ENCODE data around the gene ELFN2.

Gene ELFN2

DNA sequence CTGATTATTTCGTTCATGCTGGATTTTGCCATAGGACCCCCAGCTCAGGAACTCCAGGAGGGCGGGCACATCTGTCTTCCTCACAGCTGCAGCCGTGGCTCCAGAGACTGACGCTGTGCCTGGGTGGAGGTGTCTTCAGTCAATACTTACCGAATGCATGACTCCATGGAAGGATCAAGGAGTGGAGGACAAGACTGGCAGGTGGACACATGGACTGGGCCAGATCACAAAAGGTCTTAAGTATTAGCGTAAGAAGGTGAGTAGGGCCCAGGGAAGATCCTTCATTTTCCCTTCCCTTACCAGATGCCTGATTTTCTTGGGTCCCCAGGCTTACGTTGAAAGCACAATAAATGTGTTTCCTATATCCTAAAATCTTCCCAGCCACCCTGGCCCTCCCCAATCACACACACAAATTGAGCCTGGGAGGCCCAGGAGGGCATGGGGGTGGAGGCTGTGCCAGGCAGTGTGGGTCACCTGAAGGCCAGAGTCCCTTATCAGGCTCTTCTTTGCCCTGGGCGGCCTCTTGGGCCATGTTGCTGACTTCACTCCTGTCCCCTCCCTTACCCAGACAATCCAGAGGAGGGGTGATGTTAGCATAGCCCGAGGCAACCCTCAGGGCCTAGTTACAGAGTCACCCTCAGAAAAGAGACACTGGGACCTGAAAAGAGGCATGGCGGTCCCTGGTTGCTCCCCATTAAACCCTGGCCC lies 88.6 kb downstream of the ELFN2 start:
- Histone ChIP-seq H3K4me1 (peaks cover 6% of the 10 kb centered on the region; the same call in 1 of the 2 replicates), H3K27me3 (ENCODE audit: low read depth) (peaks cover 38% of the 10 kb centered on the region), H3K36me3 (replicated peaks) (no peaks in the 10 kb centered on the region), H3K4me3 (no peak overlapping the region), H3K9me3 (no peaks in the 10 kb centered on the region)
- in situ Hi-C loops (cut with MboI; ENCODE audit: low sequenced_read_pairs) = no loop called here
- no peak for DNase-seq (ENCODE audit: low spot score in 2 of 2)

DNA sequence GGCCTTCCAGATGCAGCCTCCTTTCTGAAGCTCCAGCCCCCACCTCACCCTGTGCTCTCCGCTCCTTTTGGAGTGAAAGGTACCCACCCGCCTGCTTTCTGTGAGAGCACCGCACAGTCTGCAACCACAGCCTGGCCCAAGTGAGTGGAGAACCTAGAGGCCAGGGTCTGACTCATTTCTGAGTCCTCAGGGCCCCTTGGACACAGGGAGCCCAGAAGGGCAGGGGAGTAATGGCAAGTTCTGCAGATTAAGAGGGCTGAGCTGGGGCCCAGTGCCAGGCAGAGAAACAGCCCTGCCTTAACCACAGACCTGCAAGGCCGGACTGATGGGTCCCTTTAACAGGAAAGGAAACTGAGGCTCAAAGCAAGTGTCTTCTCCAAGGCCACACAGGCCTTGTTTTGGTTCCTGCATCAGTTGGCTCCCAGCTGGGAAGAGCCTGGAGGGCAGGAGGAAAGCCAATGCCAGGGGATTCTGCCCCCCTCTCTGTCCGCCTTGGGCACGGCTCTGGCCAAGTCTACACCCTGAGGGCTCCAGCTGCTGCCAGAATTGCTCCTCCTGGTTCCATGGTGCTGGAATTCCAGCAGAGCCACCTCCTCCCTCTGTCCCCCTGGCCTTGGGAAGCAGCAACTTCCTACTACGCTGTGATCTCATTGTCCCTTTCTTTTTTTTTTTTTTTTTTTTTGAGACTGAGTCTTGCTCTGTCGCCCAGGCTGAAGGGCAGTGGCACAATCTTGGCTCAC lies 89.9 kb downstream of the ELFN2 start:
- Histone ChIP-seq H3K27me3 (ENCODE audit: low read depth) (peaks cover 46% of the 10 kb centered on the region), H3K36me3 (replicated peaks) (no peaks in the 10 kb centered on the region), H3K4me3 (no peak overlapping the region), H3K4me1 (peaks cover 6% of the 10 kb centered on the region; the same call in 1 of the 2 replicates), H3K9me3 (no peaks in the 10 kb centered on the region)
- in situ Hi-C loops (cut with MboI; ENCODE audit: low sequenced_read_pairs) = no loop called here
- DNase-seq (ENCODE audit: low spot score in 2 of 2) = no peak

DNA sequence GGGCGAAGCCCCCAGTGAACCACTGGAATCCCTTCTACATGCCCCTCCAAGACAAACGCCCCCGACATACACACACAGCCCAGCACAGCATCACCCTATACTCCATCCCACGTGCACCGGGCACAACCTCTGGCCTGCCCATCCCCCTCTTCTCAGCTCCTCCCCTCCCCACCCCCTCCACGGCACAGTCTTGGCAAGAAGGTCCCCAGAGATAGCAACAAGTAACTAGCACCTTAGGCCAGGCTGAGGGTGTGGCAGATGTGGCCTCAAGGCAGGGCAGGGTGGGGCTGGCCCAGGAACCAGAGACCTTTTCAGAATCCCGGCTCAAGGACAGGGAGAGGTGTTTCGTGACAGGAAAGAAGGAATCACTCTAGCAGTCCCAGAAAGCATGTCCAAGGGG lies 90.7 kb downstream of the ELFN2 start:
- no peaks in the 10 kb centered on the region for H3K36me3 ChIP-seq (replicated peaks)
- H3K4me1 ChIP-seq = peaks cover 6% of the 10 kb centered on the region; the same call in 1 of the 2 replicates
- in situ Hi-C loops (cut with MboI; ENCODE audit: low sequenced_read_pairs) = no loop called here
- H3K9me3 ChIP-seq = no peaks in the 10 kb centered on the region
- peaks cover 49% of the 10 kb centered on the region for H3K27me3 ChIP-seq (ENCODE audit: low read depth)
- H3K4me3 ChIP-seq = no peak overlapping the region
- peak in 1 of 2 experiments; percentile 31 for DNase-seq (ENCODE audit: low spot score in 2 of 2)

DNA sequence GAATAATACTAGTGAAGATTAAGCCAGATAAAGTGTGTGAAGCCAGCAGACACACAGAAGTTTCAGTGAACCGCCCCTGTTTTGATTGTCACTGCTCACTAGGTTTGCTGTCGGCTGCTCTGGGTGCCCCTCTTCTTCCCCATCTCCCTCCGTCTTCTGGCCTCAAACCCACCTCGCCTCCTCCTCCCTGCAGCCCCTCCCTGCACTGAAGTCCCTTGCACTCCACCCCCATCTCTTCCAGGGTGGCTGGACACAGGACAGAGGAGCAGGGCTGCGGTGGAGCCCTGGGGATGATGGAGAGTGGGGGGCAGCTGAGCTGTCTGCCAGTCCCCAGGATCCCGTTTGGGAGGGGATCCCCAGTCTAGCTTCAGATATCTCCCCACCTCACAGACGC lies 91.5 kb downstream of the ELFN2 start:
- Histone ChIP-seq H3K27me3 (ENCODE audit: low read depth) (peaks cover 43% of the 10 kb centered on the region), H3K4me1 (peaks cover 6% of the 10 kb centered on the region; the same call in 1 of the 2 replicates), H3K4me3 (no peak overlapping the region), H3K9me3 (no peaks in the 10 kb centered on the region), H3K36me3 (replicated peaks) (no peaks in the 10 kb centered on the region)
- in situ Hi-C loops (cut with MboI; ENCODE audit: low sequenced_read_pairs) = no loop called here
- DNase-seq (ENCODE audit: low spot score in 2 of 2) = no peak

DNA sequence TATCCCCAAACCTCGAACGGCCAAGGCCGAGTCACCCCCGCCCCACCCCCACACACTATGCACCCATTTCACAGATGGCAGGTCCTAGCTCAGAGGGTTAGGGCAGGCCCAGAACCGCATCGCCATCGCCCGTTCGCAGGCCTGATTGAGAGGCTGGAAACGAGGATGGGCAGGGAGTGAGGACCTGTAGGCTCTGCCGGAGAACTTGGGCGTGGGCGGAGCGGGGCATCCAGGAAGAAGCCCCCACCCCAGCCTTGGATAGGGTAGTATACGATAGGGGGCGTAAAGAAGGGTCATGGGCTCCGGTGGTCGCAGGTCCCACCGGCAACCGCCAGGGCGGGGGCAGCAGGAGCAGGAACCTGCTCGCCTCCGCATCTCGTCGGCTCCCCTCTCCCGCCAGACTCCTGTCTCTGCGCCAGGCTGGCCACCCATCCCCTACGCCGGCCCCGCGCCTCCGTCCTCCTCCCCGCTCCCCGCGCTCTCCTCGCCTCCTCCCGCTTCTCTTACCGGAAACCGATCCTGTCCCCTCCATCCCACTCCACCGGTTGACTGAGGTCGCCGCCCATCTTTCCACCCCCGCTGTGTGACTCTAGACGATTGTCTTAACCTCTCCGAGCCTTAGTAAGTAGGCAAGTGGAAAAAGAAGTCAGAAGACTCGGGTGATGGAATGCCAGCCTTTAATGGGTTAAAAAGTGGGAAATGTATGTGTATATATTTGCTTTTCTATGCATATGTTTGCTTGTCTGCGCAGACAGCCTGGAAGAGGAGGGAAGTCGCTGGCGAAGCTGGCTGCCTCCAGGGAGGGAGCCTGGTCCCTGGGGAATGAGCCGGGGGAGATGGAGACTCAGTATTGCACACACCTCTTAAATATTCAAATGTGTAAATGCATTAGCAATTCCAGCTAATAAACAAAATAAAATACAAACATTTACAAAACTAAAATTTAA lies 92.1 kb downstream of the ELFN2 start:
- in situ Hi-C loops (cut with MboI; ENCODE audit: low sequenced_read_pairs) = no loop called here
- Histone ChIP-seq H3K9me3 (no peaks in the 10 kb centered on the region), H3K27me3 (ENCODE audit: low read depth) (peaks cover 38% of the 10 kb centered on the region), H3K4me1 (peaks cover 6% of the 10 kb centered on the region; the same call in 1 of the 2 replicates), H3K4me3 (no peak overlapping the region), H3K36me3 (replicated peaks) (no peaks in the 10 kb centered on the region)
- peak; percentile 8 to 71 for DNase-seq (ENCODE audit: low spot score in 2 of 2)

DNA sequence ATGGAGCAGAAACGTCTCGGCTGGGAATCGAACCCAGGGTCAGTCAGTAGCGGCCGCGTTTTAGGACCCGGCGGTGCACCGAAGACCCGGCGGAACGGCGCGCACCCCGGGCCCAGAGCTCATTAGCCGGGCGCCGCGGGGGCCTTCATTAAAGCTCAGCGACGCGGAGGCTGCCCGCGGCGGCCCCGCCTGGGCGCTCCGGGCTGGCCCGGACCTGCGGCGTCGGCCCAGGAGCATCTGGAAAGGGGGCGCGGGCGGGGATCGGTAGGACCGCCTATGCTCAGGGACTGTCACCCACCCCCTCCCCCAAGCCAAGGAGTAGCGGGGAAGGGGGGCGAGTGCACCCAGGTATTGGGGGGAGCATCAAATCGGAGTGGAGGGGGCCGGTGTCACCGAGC lies 92.8 kb downstream of the ELFN2 start:
- H3K36me3 ChIP-seq (replicated peaks) = no peaks in the 10 kb centered on the region
- peaks cover 42% of the 10 kb centered on the region for H3K27me3 ChIP-seq (ENCODE audit: low read depth)
- in situ Hi-C loops (cut with MboI; ENCODE audit: low sequenced_read_pairs) = no loop called here
- H3K9me3 ChIP-seq = no peaks in the 10 kb centered on the region
- no peak overlapping the region for H3K4me3 ChIP-seq
- H3K4me1 ChIP-seq = peaks cover 6% of the 10 kb centered on the region; the same call in 1 of the 2 replicates
- peak in 1 of 2 experiments; percentile 25 for DNase-seq (ENCODE audit: low spot score in 2 of 2)

DNA sequence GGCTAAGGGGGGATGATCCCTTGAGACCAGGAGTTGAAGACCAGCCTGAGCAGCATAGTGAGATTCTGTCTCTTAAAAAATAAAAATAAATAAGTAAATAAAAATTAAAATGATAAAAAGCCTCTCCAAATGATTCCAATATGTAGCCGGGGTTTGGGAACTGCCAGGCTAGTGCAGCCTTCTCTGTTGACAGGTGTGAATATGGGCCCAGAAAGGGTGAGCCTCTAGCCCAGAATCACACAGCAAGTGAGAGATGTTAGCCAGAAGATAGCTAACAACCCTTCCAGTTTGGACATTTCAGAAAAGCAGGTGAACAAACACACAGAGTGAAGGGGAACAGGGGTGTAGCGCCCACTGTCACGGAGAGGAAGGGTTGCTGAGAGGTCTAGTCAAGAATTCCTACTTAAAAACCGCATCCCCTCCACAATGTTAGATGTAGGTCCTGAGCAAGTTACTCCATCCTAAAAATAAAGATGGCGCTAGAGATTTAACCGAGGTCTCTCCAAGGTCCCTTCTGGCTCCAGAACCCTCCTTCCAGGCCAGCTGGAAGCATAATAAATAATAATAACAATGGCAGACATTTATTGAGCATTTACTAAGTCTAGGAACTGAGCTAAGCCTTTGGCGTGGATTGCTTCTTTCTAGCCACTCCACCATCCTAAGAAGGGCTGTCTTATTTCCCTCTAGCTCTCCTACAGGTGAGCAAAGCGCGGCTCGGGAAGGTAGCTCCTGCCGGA lies 93.4 kb downstream of the ELFN2 start:
- Histone ChIP-seq H3K4me1 (peaks cover 6% of the 10 kb centered on the region; the same call in 1 of the 2 replicates), H3K27me3 (ENCODE audit: low read depth) (peaks cover 42% of the 10 kb centered on the region), H3K9me3 (no peaks in the 10 kb centered on the region), H3K4me3 (no peak overlapping the region), H3K36me3 (replicated peaks) (no peaks in the 10 kb centered on the region)
- DNase-seq (ENCODE audit: low spot score in 2 of 2) = no peak
- in situ Hi-C loops (cut with MboI; ENCODE audit: low sequenced_read_pairs) = no loop called here

DNA sequence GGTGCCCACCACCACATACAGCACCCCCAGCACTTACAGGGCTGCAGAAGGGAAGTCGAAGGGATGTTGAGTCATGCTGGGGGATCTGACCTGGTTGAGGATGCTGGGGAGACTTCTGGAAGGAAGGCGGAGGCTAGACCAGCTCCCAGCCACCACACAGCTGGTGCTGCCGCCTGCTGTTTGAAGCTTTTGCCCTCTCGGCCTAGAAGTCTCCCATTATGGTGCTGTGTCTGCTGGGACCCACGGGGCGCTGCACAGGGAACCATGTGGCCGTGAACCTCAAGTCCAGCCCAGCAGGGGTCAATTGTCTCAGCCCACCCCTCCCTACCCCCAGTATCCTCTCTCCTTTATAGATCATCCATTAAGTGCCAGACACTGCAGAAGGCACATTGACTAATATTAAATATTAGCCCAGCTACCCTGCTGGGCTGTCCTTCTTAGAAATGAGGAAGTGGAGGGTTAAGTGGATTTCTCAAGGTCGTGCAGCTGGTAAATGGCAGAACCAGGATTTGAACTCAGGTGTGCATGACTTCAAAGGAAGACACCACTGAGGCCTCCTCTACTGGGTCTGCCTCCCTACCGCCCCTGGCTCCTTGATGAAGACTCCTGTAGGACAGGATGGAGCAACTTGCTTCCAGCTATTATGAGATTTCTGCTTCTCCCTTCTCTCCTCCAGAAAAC lies 95.3 kb downstream of the ELFN2 start:
- in situ Hi-C loops (cut with MboI; ENCODE audit: low sequenced_read_pairs) = no loop called here
- DNase-seq (ENCODE audit: low spot score in 2 of 2) = no peak
- peaks cover 6% of the 10 kb centered on the region; the same call in 1 of the 2 replicates for H3K4me1 ChIP-seq
- H3K36me3 ChIP-seq (replicated peaks) = no peaks in the 10 kb centered on the region
- no peaks in the 10 kb centered on the region for H3K9me3 ChIP-seq
- H3K27me3 ChIP-seq (ENCODE audit: low read depth) = peaks cover 52% of the 10 kb centered on the region
- no peak overlapping the region for H3K4me3 ChIP-seq

DNA sequence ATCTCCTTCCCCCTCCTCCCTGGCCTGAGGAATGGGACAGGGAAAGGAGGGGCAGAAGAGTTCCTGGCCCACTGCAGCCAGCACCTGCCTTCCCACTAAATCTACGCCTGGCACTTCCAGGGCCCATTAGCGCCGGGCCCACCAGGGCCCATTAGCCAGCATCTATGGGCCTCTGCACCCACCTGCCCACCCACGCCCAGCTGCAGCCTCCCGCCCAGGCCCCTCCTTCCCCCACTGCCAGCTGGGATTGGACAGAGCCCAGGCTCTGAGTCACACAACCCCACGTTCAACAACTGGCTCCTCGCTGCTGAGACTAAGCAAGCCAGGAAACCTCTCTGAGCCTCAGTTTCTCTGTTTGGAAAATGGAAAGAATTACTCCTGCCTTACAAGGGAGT lies 96.2 kb downstream of the ELFN2 start:
- Histone ChIP-seq H3K4me3 (no peak overlapping the region), H3K9me3 (no peaks in the 10 kb centered on the region), H3K36me3 (replicated peaks) (no peaks in the 10 kb centered on the region), H3K27me3 (ENCODE audit: low read depth) (peaks cover 50% of the 10 kb centered on the region), H3K4me1 (peaks cover 6% of the 10 kb centered on the region; the same call in 1 of the 2 replicates)
- in situ Hi-C loops (cut with MboI; ENCODE audit: low sequenced_read_pairs) = no loop called here
- no peak for DNase-seq (ENCODE audit: low spot score in 2 of 2)

DNA sequence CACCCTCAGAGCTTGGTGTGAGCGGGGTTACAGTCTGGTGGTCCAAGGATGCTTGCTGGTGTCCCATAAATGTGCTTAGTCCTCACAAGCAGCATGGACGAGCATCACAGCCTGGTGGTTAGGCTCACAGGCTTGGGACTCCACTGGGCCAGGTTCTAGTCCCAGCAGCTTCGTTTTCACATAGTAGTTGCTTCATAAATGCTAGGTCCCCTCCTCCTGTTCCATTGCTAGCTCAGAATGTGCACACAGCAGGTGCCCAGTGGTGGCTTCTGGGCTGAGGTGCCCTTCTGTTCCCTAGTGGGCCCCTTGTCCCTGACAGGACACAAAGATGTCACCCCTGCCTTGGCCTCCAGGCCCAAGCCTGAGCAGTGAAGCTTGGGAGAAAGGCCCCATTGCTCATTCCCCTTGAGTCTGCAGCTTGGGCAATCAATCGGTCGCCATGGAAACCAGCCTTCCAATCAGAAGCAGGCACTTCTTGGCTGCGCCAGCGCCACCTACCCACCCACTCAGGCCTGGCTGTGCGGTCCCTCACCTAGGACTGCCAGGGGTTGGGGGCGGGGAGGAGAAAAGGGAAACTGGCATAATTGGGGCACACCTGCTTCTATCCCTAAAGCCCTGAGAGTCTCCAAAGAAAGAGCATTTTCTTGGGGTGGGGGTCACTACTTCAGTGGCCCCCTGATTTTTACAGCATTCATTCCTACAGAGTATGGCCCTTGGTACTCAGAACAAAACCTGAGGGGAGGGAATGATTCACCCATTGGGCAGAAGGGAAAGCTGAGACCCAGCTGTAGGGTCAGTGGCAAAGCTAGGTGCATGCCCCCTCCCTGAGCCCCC lies 96.9 kb downstream of the ELFN2 start:
- H3K36me3 ChIP-seq (replicated peaks) = no peaks in the 10 kb centered on the region
- no peaks in the 10 kb centered on the region for H3K9me3 ChIP-seq
- peaks cover 48% of the 10 kb centered on the region for H3K27me3 ChIP-seq (ENCODE audit: low read depth)
- H3K4me1 ChIP-seq = peaks cover 2% of the 10 kb centered on the region; the same call in 1 of the 2 replicates
- in situ Hi-C loops (cut with MboI; ENCODE audit: low sequenced_read_pairs) = no loop called here
- no peak overlapping the region for H3K4me3 ChIP-seq
- DNase-seq (ENCODE audit: low spot score in 2 of 2) = peak; percentile 74 to 92

DNA sequence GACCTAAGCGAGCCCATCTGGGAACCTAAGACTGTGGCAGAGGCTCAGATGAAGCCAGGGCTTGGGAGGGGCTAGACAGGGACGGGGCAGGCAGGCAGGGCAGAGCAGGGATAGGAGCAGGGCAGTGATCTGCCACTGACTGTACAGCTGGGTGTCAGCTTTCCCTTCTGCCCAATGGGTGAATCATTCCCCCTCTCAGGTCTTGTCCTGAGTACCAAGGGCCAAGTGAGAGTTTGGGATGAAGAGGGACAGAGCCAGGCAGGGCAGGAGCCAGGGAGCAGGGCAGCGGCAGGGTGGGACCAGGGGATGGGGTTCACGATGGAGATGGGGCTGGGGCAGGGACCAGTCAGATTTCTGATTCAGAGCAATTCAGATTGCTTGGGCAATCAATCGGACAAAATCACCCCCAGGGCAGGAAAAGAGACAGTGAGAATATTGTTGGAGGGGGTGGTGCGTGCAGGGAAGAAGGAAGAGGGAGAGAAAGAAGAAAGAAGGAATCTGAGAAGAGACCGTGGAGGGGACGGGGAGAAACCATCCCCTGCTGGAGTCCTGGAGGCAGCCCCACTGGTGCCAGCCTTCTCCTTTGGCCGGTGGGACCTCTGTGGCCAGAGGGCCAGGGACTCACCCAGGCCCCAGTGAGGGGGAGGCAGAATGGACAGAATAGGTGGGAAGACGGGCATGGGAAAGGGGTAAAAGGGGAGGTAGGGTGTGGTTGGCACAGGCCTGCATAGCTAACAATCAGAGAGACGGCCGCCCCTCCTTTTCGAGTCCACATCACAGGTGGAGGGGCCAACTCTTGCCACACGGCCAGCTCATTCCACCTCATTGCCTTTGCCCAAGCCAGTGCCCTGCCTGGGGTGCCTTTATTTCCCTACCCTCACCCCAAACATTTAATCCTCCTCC lies 97.8 kb downstream of the ELFN2 start:
- Histone ChIP-seq H3K4me3 (no peak overlapping the region), H3K27me3 (ENCODE audit: low read depth) (peaks cover 48% of the 10 kb centered on the region), H3K9me3 (no peaks in the 10 kb centered on the region), H3K36me3 (replicated peaks) (no peaks in the 10 kb centered on the region), H3K4me1 (no peaks in the 10 kb centered on the region; the same call in 1 of the 2 replicates)
- in situ Hi-C loops (cut with MboI; ENCODE audit: low sequenced_read_pairs) = no loop called here
- DNase-seq (ENCODE audit: low spot score in 2 of 2) = no peak
